ENCODE results near the gene TMC1.

Gene TMC1

GRCh38 chr9:72834994-72835393 is 313.6 kb downstream of the TMC1 start:
- TF ChIP-seq EP300 (IDR thresholded peaks at IDR 0.05; ENCODE audit: borderline replicate concordance) (no peak), TAF1 (IDR thresholded peaks at IDR 0.05; ENCODE audit: low read depth) (no peak), CREB1 (IDR thresholded peaks at IDR 0.05; ENCODE audit: low read depth) (no peak), CEBPB (IDR thresholded peaks at IDR 0.05) (no peak), TCF12 (IDR thresholded peaks at IDR 0.05; ENCODE audit: low read depth) (no peak), YY1 (IDR thresholded peaks at IDR 0.05; ENCODE audit: low read depth) (no peak), EGR1 (IDR thresholded peaks at IDR 0.05) (no peak), FOXM1 (IDR thresholded peaks at IDR 0.05; ENCODE audit: borderline replicate concordance, low read depth) (no peak), RAD21 (IDR thresholded peaks at IDR 0.05; ENCODE audit: low read depth) (no peak)
- TF ChIP-seq, protein P1, sequence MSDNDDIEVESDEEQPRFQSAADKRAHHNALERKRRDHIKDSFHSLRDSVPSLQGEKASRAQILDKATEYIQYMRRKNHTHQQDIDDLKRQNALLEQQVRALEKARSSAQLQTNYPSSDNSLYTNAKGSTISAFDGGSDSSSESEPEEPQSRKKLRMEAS (IDR thresholded peaks at IDR 0.05) = no peak
- TF ChIP-seq, protein P2, sequence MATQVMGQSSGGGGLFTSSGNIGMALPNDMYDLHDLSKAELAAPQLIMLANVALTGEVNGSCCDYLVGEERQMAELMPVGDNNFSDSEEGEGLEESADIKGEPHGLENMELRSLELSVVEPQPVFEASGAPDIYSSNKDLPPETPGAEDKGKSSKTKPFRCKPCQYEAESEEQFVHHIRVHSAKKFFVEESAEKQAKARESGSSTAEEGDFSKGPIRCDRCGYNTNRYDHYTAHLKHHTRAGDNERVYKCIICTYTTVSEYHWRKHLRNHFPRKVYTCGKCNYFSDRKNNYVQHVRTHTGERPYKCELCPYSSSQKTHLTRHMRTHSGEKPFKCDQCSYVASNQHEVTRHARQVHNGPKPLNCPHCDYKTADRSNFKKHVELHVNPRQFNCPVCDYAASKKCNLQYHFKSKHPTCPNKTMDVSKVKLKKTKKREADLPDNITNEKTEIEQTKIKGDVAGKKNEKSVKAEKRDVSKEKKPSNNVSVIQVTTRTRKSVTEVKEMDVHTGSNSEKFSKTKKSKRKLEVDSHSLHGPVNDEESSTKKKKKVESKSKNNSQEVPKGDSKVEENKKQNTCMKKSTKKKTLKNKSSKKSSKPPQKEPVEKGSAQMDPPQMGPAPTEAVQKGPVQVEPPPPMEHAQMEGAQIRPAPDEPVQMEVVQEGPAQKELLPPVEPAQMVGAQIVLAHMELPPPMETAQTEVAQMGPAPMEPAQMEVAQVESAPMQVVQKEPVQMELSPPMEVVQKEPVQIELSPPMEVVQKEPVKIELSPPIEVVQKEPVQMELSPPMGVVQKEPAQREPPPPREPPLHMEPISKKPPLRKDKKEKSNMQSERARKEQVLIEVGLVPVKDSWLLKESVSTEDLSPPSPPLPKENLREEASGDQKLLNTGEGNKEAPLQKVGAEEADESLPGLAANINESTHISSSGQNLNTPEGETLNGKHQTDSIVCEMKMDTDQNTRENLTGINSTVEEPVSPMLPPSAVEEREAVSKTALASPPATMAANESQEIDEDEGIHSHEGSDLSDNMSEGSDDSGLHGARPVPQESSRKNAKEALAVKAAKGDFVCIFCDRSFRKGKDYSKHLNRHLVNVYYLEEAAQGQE (IDR thresholded peaks at IDR 0.05; ENCODE audit: low read depth) = no peak
- TF ChIP-seq, protein P3, sequence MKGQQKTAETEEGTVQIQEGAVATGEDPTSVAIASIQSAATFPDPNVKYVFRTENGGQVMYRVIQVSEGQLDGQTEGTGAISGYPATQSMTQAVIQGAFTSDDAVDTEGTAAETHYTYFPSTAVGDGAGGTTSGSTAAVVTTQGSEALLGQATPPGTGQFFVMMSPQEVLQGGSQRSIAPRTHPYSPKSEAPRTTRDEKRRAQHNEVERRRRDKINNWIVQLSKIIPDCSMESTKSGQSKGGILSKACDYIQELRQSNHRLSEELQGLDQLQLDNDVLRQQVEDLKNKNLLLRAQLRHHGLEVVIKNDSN (IDR thresholded peaks at IDR 0.05) = no peak

GRCh38 chr9:72836790-72837189 is 315.4 kb downstream of the TMC1 start:
- TF ChIP-seq FOXM1 (IDR thresholded peaks at IDR 0.05; ENCODE audit: borderline replicate concordance, low read depth) (no peak), NFIC (IDR thresholded peaks at IDR 0.05) (peak; percentile 14; the same call in 1 of the 2 replicates)

DNA sequence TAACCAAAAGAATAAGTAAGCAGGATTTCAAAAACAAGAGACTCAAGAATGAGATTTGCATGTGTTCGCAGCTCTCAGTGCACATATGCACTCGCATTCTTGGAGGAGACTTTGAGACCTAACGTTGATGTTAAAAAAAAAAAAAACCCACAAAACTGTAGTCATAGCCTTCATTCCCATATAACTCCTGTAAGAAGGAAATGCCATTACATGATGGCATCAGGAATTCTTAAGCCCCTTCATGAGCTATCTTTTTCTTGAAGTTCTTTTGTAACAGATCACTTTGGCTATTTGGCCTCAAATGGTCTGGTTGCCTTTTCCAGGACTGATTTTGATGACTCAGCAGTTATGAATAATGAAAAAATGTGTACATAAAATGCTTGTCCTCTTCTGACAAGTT is 317.7 kb downstream of the TMC1 start:
- no peak for TF ChIP-seq EP300 (IDR thresholded peaks at IDR 0.05; ENCODE audit: borderline replicate concordance)

DNA sequence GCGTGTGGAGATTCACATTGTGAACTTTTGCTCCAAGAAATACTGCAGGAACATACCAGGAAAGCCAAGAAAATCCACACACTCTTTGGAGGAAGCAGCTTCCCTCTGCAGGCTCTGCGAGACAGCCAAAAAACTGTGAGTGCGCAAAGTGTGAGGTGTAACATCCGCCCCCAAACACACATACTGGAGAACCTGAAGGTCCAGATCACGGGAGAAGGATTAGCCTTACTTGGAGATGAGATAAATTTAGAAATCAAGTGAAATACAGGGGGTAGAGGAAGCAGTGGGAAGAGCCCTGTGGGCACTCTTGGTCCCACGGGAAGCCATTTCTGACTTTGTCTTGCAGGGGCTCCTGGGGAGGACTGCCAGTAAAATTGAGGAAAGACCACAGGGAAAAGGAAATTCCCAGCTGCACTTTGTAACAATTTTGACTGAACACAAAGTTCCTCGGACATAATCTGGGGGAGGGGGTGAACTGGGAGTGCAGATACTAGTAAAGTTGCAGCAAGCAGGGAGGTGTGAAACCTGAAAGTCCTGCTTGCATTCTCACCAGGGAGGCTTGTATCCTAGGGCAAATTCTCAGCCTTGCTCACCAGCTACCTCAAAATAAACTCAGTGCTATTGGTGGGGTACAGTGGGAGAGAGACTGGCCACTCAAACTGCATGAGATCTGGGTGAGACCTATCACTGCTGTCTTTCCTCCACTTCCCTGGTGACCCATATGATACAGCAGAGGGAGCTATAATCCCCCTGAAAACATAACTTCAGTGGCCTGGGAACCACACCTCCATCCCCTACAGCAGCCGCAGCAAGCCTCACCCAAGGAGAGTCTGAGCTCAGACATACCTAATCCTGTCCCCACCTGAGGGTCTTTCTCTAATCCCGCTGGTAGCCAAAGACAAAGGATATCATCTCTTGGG is 322.4 kb downstream of the TMC1 start:
- TF ChIP-seq ZBTB7A (IDR thresholded peaks at IDR 0.05; ENCODE audit: low read depth) = no peak
- peak; percentile 39 for TF ChIP-seq RAD21 (IDR thresholded peaks at IDR 0.05; ENCODE audit: low read depth)

GRCh38 chr9:72844440-72844768 is 323.0 kb downstream of the TMC1 start:
- no peak for TF ChIP-seq CREB1 (IDR thresholded peaks at IDR 0.05; ENCODE audit: low read depth)
- TF ChIP-seq TEAD4 (IDR thresholded peaks at IDR 0.05) = no peak
- no peak for TF ChIP-seq ZBTB7A (IDR thresholded peaks at IDR 0.05; ENCODE audit: low read depth)
- TF ChIP-seq CEBPB (IDR thresholded peaks at IDR 0.05) = no peak
- no peak for TF ChIP-seq FOXM1 (IDR thresholded peaks at IDR 0.05; ENCODE audit: borderline replicate concordance, low read depth)
- TF ChIP-seq, protein P3 (IDR thresholded peaks at IDR 0.05) = no peak

DNA sequence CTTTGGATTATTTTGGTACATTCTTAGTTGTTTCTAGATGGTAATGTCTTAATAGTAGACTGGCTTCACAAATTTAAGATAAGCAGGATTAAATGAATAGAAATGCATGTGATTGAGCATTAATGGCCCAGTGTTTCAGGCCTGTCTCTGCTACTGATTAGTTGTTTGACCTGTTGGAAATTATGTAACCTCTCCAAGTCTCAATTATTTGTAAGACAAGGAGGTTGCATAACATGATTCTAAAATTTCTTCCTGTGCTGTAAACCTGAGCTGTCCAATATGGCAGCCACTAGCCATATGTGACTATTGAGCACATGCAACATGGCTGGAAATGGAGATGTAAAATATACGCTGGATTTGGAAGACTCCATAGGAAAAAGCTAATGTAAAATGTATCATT is 333.9 kb downstream of the TMC1 start:
- TF ChIP-seq FOXM1 (IDR thresholded peaks at IDR 0.05; ENCODE audit: borderline replicate concordance, low read depth) = no peak
- no peak for TF ChIP-seq YY1 (IDR thresholded peaks at IDR 0.05; ENCODE audit: low read depth)
- TF ChIP-seq EP300 (IDR thresholded peaks at IDR 0.05; ENCODE audit: borderline replicate concordance) = no peak
- no peak for TF ChIP-seq CREB1 (IDR thresholded peaks at IDR 0.05; ENCODE audit: low read depth)
- TF ChIP-seq TCF12 (IDR thresholded peaks at IDR 0.05; ENCODE audit: low read depth) = no peak
- TF ChIP-seq EGR1 (IDR thresholded peaks at IDR 0.05) = no peak
- TF ChIP-seq ZBTB7A (IDR thresholded peaks at IDR 0.05; ENCODE audit: low read depth) = no peak
- TF ChIP-seq, protein P3 (IDR thresholded peaks at IDR 0.05) = no peak
- TF ChIP-seq RAD21 (IDR thresholded peaks at IDR 0.05; ENCODE audit: low read depth) = no peak

DNA sequence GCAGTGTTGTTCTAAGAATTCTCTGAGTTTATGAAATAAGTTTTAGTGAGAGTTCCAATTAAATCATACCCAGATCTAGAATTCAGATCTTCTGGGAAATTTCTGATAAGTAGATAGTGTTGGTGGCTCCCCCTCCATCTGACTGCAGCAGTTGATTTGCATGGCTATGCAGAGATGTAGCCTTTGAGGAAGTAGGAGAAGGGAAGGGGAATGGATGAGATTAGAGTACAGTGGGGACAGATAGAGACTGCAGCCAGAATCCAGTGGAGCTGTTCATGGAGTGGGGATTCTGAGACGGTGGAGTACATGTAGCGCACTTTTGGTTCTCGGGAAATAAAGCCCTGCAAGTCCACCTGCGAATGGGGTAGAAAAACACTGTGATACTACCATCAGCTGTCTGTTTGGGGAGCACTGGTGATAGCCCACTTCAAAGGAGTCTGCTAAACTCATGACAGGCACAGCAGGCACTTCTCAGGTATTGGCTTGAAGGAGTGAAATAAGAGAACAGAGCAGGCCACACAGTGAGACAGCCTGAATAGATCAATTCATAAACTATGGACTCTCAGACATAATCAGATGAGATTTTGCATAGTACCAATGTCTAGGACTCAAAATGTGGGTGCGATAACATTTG is 334.6 kb downstream of the TMC1 start:
- no peak for TF ChIP-seq TEAD4 (IDR thresholded peaks at IDR 0.05)
- no peak for TF ChIP-seq TAF1 (IDR thresholded peaks at IDR 0.05; ENCODE audit: low read depth)
- TF ChIP-seq, protein P1 (IDR thresholded peaks at IDR 0.05) = no peak
- no peak for TF ChIP-seq EP300 (IDR thresholded peaks at IDR 0.05; ENCODE audit: borderline replicate concordance)
- TF ChIP-seq, protein P2 (IDR thresholded peaks at IDR 0.05; ENCODE audit: low read depth) = no peak
- TF ChIP-seq EGR1 (IDR thresholded peaks at IDR 0.05) = no peak
- TF ChIP-seq TCF12 (IDR thresholded peaks at IDR 0.05; ENCODE audit: low read depth) = no peak
- no peak for TF ChIP-seq CEBPB (IDR thresholded peaks at IDR 0.05)
- TF ChIP-seq RAD21 (IDR thresholded peaks at IDR 0.05; ENCODE audit: low read depth) = no peak
- TF ChIP-seq CREB1 (IDR thresholded peaks at IDR 0.05; ENCODE audit: low read depth) = no peak
- no peak for TF ChIP-seq ZBTB7A (IDR thresholded peaks at IDR 0.05; ENCODE audit: low read depth)

All from Ishikawa (cell line).